ENCODE results near the gene PPFIA2. TPM values are rescaled to one million over a fixed set of nuclear protein-coding genes. Genes with fewer than 3 reads are reported as not detected.

PPFIA2 gene
- total RNA-seq, 4 donors from 2014 or later: 2.0 to 6.6 (median 3.2) TPM; not detected in 1

DNA sequence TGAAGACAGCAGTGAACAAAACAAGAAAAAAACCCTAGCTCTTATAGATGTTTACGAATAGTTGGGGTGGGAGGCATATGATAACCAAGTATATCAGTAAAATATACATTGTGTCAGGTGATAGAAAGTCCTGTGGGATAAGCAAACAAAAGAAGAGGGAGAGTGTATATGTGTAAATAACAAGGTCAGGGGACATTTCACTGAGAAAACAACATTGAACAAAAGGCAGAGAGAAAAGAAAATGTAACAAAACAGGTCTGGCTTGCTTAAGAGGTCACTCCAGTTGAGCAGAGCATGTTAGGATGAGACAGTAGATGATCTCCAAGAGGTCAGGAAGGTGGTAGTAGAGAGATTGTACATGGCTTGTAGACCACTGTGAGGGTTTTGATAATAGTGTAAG, 377.2 kb downstream of the PPFIA2 start:
- TF ChIP-seq, protein P1, sequence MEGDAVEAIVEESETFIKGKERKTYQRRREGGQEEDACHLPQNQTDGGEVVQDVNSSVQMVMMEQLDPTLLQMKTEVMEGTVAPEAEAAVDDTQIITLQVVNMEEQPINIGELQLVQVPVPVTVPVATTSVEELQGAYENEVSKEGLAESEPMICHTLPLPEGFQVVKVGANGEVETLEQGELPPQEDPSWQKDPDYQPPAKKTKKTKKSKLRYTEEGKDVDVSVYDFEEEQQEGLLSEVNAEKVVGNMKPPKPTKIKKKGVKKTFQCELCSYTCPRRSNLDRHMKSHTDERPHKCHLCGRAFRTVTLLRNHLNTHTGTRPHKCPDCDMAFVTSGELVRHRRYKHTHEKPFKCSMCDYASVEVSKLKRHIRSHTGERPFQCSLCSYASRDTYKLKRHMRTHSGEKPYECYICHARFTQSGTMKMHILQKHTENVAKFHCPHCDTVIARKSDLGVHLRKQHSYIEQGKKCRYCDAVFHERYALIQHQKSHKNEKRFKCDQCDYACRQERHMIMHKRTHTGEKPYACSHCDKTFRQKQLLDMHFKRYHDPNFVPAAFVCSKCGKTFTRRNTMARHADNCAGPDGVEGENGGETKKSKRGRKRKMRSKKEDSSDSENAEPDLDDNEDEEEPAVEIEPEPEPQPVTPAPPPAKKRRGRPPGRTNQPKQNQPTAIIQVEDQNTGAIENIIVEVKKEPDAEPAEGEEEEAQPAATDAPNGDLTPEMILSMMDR (IDR thresholded peaks at IDR 0.05): no peak
- no peak for TF ChIP-seq POLR2A (IDR thresholded peaks at IDR 0.05)
- Histone ChIP-seq H3K9me3 (no peaks in the 10 kb centered on the region), H3K4me1 (no peaks in the 10 kb centered on the region), H3K4me3 (no peak overlapping the region), H3K27ac (no peak overlapping the region), H3K36me3 (no peaks in the 10 kb centered on the region), H3K27me3 (no peaks in the 10 kb centered on the region)
- no peak for DNase-seq

- Histone ChIP-seq H3K27me3 (no peaks in the 10 kb centered on the region), H3K27ac (no peak overlapping the region), H3K9me3 (no peaks in the 10 kb centered on the region), H3K36me3 (no peaks in the 10 kb centered on the region), H3K4me1 (no peaks in the 10 kb centered on the region), H3K4me3 (no peak overlapping the region)
- no peak for TF ChIP-seq POLR2A (IDR thresholded peaks at IDR 0.05)
- TF ChIP-seq, protein P1 (IDR thresholded peaks at IDR 0.05): no peak
- DNase-seq: no peak
These were observed 380.4 kb downstream of the PPFIA2 start for GRCh38 chr12:81378601-81379285.

DNA sequence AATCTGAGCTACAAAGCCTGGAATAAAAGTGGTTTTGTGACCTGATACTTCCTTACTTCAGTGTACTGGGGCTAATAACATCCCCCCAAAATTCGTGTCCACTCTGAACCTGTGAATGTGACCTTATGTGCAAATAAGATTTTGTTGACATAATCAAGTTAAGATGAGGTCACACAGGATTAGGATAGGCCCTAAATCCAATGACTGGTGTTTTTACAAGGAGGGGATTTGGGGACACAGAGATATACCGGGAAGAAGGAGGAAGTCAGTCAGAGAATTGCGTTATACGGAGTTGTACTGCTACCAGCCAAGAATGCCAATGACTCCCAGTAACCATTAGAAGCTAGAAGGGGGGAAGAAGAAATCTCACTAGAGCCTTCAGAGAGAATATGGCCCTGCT, 381.4 kb downstream of the PPFIA2 start:
- H3K27me3 ChIP-seq: no peaks in the 10 kb centered on the region
- no peak for TF ChIP-seq POLR2A (IDR thresholded peaks at IDR 0.05)
- TF ChIP-seq, protein P1 (IDR thresholded peaks at IDR 0.05): no peak
- H3K4me1 ChIP-seq: no peaks in the 10 kb centered on the region

DNA sequence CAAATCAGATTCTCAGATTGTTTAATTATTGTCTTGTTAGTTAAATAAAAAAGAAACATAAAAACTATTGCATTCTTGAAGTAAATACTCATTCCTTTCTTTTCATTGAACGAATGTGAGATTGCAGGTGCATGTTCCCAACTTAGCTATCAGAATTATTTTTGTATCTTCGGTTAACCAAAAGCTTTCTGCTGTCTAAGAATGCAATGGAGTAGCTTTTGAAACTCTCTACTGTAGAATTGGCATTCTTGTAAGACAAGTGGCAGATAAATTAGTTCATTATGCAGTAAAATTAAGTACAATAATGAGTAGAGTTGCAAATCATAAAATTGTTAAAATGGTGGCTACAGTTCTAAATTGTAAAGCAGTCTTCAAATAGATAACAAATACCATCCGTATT, 383.2 kb downstream of the PPFIA2 start:
- no peak overlapping the region for H3K4me3 ChIP-seq
- no peaks in the 10 kb centered on the region for H3K4me1 ChIP-seq
- H3K36me3 ChIP-seq: no peaks in the 10 kb centered on the region
- no peak for DNase-seq
- TF ChIP-seq POLR2A (IDR thresholded peaks at IDR 0.05): no peak
- TF ChIP-seq, protein P1 (IDR thresholded peaks at IDR 0.05): no peak
- H3K27ac ChIP-seq: no peak overlapping the region
- no peaks in the 10 kb centered on the region for H3K9me3 ChIP-seq
- no peaks in the 10 kb centered on the region for H3K27me3 ChIP-seq

More for the DNA sequence above, 381.4 kb downstream of the PPFIA2 start:
- no peaks in the 10 kb centered on the region for H3K36me3 ChIP-seq
- H3K27ac ChIP-seq: no peak overlapping the region
- no peaks in the 10 kb centered on the region for H3K9me3 ChIP-seq
- DNase-seq: no peak
- H3K4me3 ChIP-seq: no peak overlapping the region

DNA sequence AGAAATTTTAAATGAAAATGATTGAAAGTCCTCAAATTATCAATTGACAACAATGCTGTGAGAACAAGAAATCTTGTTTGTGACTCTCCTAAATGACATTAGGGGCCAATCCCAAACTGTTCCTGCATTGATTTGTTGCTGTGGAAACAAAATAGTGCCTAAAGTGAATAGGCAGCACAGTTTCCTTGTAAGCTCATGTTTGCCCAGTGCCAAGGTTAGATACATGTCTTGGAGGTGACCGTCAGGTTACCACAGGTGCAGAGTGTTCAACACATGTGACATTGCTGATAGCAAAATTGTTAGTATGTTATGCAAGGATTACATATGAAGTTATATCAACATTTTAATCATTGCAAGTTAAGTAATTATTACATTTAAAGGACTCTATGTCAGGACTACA, 388.7 kb downstream of the PPFIA2 start:
- Histone ChIP-seq H3K4me1 (no peaks in the 10 kb centered on the region), H3K9me3 (no peaks in the 10 kb centered on the region), H3K27ac (no peak overlapping the region), H3K4me3 (no peak overlapping the region), H3K36me3 (no peaks in the 10 kb centered on the region), H3K27me3 (no peaks in the 10 kb centered on the region)
- no peak for DNase-seq
- no peak for TF ChIP-seq POLR2A (IDR thresholded peaks at IDR 0.05)
- TF ChIP-seq, protein P1 (IDR thresholded peaks at IDR 0.05): no peak

All from Peyer's patch (tissue), 4 donors.